ENCODE data around the gene ATG7.

The ATG7 gene

GRCh38 chr3:11271986-11272904 is at the start of gene ATG7:
TSS of gene ATG7 (plus strand) at chr3:11272397. CDS start at chr3:11298696, 26,299 bp downstream.
- Mint-ChIP-seq H3K36me3 (ENCODE audit: low read depth) (peaks cover 27% of the 10 kb centered on the region), H3K27me3 (ENCODE audit: low read depth) (peaks cover 6% of the 10 kb centered on the region), H3K27ac (peak within 1 kb of the TSS; percentile 94), H3K4me3 (peak within 1 kb of the TSS; percentile 93), H3K4me1 (ENCODE audit: low read depth) (peaks cover 43% of the 10 kb centered on the region), H3K9me3 (peaks cover 6% of the 10 kb centered on the region)

- no peaks in the 10 kb centered on the region for H3K36me3 Mint-ChIP-seq (ENCODE audit: low read depth)
- H3K9me3 Mint-ChIP-seq = no peaks in the 10 kb centered on the region
- H3K4me1 Mint-ChIP-seq (ENCODE audit: low read depth) = peaks cover 6% of the 10 kb centered on the region
- no peak overlapping the region for H3K27ac Mint-ChIP-seq
- peaks cover 5% of the 10 kb centered on the region for H3K27me3 Mint-ChIP-seq (ENCODE audit: low read depth)
- no peak overlapping the region for H3K4me3 Mint-ChIP-seq
Observed at GRCh38 chr3:11224010-11224409, 48.2 kb upstream of the ATG7 start.

GRCh38 chr3:11224870-11225229 is 47.3 kb upstream of the ATG7 start:
- Mint-ChIP-seq H3K4me1 (ENCODE audit: low read depth) (peaks cover 6% of the 10 kb centered on the region), H3K27ac (no peak overlapping the region), H3K9me3 (no peaks in the 10 kb centered on the region), H3K27me3 (ENCODE audit: low read depth) (peaks cover 5% of the 10 kb centered on the region), H3K4me3 (no peak overlapping the region), H3K36me3 (ENCODE audit: low read depth) (no peaks in the 10 kb centered on the region)

- H3K4me1 Mint-ChIP-seq (ENCODE audit: low read depth) = peaks cover 6% of the 10 kb centered on the region
- peaks cover 8% of the 10 kb centered on the region for H3K27me3 Mint-ChIP-seq (ENCODE audit: low read depth)
- no peaks in the 10 kb centered on the region for H3K9me3 Mint-ChIP-seq
- H3K27ac Mint-ChIP-seq = no peak overlapping the region
- no peaks in the 10 kb centered on the region for H3K36me3 Mint-ChIP-seq (ENCODE audit: low read depth)
- H3K4me3 Mint-ChIP-seq = no peak overlapping the region
Observed at GRCh38 chr3:11226042-11226370, 46.2 kb upstream of the ATG7 start.

- Mint-ChIP-seq H3K36me3 (ENCODE audit: low read depth) (no peaks in the 10 kb centered on the region), H3K4me1 (ENCODE audit: low read depth) (peaks cover 6% of the 10 kb centered on the region), H3K9me3 (no peaks in the 10 kb centered on the region), H3K27me3 (ENCODE audit: low read depth) (peaks cover 18% of the 10 kb centered on the region), H3K4me3 (no peak overlapping the region), H3K27ac (no peak overlapping the region)
Observed at GRCh38 chr3:11228041-11228440, 44.2 kb upstream of the ATG7 start.

GRCh38 chr3:11230125-11230524 is 42.1 kb upstream of the ATG7 start:
- Mint-ChIP-seq H3K9me3 (no peaks in the 10 kb centered on the region), H3K27ac (no peak overlapping the region), H3K36me3 (ENCODE audit: low read depth) (no peaks in the 10 kb centered on the region), H3K4me1 (ENCODE audit: low read depth) (peaks cover 5% of the 10 kb centered on the region), H3K27me3 (ENCODE audit: low read depth) (peaks cover 23% of the 10 kb centered on the region), H3K4me3 (no peak overlapping the region)

- no peaks in the 10 kb centered on the region for H3K9me3 Mint-ChIP-seq
- H3K27ac Mint-ChIP-seq = no peak overlapping the region
- no peak overlapping the region for H3K4me3 Mint-ChIP-seq
- H3K4me1 Mint-ChIP-seq (ENCODE audit: low read depth) = peaks cover 3% of the 10 kb centered on the region
- H3K36me3 Mint-ChIP-seq (ENCODE audit: low read depth) = no peaks in the 10 kb centered on the region
- peaks cover 23% of the 10 kb centered on the region for H3K27me3 Mint-ChIP-seq (ENCODE audit: low read depth)
Observed at GRCh38 chr3:11230832-11231231, 41.4 kb upstream of the ATG7 start.

- Mint-ChIP-seq H3K36me3 (ENCODE audit: low read depth) (no peaks in the 10 kb centered on the region), H3K4me1 (ENCODE audit: low read depth) (peaks cover 11% of the 10 kb centered on the region), H3K27ac (no peak overlapping the region), H3K27me3 (ENCODE audit: low read depth) (peaks cover 23% of the 10 kb centered on the region), H3K4me3 (no peak overlapping the region), H3K9me3 (peaks cover 14% of the 10 kb centered on the region)
Observed at GRCh38 chr3:11235385-11235784, 36.8 kb upstream of the ATG7 start.

- H3K36me3 Mint-ChIP-seq (ENCODE audit: low read depth) = no peaks in the 10 kb centered on the region
- H3K27ac Mint-ChIP-seq = no peak overlapping the region
- H3K27me3 Mint-ChIP-seq (ENCODE audit: low read depth) = peaks cover 15% of the 10 kb centered on the region
- peaks cover 18% of the 10 kb centered on the region for H3K9me3 Mint-ChIP-seq
- H3K4me3 Mint-ChIP-seq = no peak overlapping the region
- peaks cover 11% of the 10 kb centered on the region for H3K4me1 Mint-ChIP-seq (ENCODE audit: low read depth)
Observed at GRCh38 chr3:11236588-11237461, 35.4 kb upstream of the ATG7 start.

GRCh38 chr3:11238060-11238459 is 34.1 kb upstream of the ATG7 start:
- Mint-ChIP-seq H3K27ac (peak overlapping the region; percentile 33), H3K36me3 (ENCODE audit: low read depth) (no peaks in the 10 kb centered on the region)

GRCh38 chr3:11238880-11239279 is 33.3 kb upstream of the ATG7 start:
- no peaks in the 10 kb centered on the region for H3K36me3 Mint-ChIP-seq (ENCODE audit: low read depth)
- peaks cover 21% of the 10 kb centered on the region for H3K9me3 Mint-ChIP-seq
- no peaks in the 10 kb centered on the region for H3K27me3 Mint-ChIP-seq (ENCODE audit: low read depth)
- no peak overlapping the region for H3K4me3 Mint-ChIP-seq
- H3K4me1 Mint-ChIP-seq (ENCODE audit: low read depth) = peaks cover 11% of the 10 kb centered on the region
- peak overlapping the region; percentile 56 for H3K27ac Mint-ChIP-seq

More at GRCh38 chr3:11238060-11238459, 34.1 kb upstream of the ATG7 start:
- Mint-ChIP-seq H3K4me1 (ENCODE audit: low read depth) (peaks cover 11% of the 10 kb centered on the region), H3K27me3 (ENCODE audit: low read depth) (peaks cover 5% of the 10 kb centered on the region), H3K9me3 (peaks cover 18% of the 10 kb centered on the region), H3K4me3 (no peak overlapping the region)

GRCh38 chr3:11239796-11240195 is 32.4 kb upstream of the ATG7 start:
- no peak overlapping the region for H3K27ac Mint-ChIP-seq
- H3K4me3 Mint-ChIP-seq = no peak overlapping the region
- peaks cover 21% of the 10 kb centered on the region for H3K9me3 Mint-ChIP-seq
- no peaks in the 10 kb centered on the region for H3K36me3 Mint-ChIP-seq (ENCODE audit: low read depth)
- peaks cover 11% of the 10 kb centered on the region for H3K4me1 Mint-ChIP-seq (ENCODE audit: low read depth)
- H3K27me3 Mint-ChIP-seq (ENCODE audit: low read depth) = no peaks in the 10 kb centered on the region

GRCh38 chr3:11240496-11240895 is 31.7 kb upstream of the ATG7 start:
- no peaks in the 10 kb centered on the region for H3K27me3 Mint-ChIP-seq (ENCODE audit: low read depth)
- no peak overlapping the region for H3K27ac Mint-ChIP-seq
- H3K36me3 Mint-ChIP-seq (ENCODE audit: low read depth) = no peaks in the 10 kb centered on the region
- H3K4me3 Mint-ChIP-seq = no peak overlapping the region
- peaks cover 21% of the 10 kb centered on the region for H3K9me3 Mint-ChIP-seq
- H3K4me1 Mint-ChIP-seq (ENCODE audit: low read depth) = peaks cover 11% of the 10 kb centered on the region

GRCh38 chr3:11244121-11244677 is 28.0 kb upstream of the ATG7 start:
- Mint-ChIP-seq H3K4me1 (ENCODE audit: low read depth) (peaks cover under 1% of the 10 kb centered on the region), H3K27ac (no peak overlapping the region), H3K4me3 (no peak overlapping the region), H3K36me3 (ENCODE audit: low read depth) (no peaks in the 10 kb centered on the region), H3K9me3 (peaks cover 13% of the 10 kb centered on the region), H3K27me3 (ENCODE audit: low read depth) (no peaks in the 10 kb centered on the region)
